ENCODE measurements around the gene PIEZO2.
"Not testable (repeated sequence)": the region's sequence is repeated elsewhere in the genome, so short reads cannot be mapped to it uniquely, and the experiment has no call there.

Gene PIEZO2

GRCh38 chr18:10971717-10972116, 177.7 kb downstream of the PIEZO2 start:
- no peak for DNase-seq (ENCODE audit: low read depth)

GRCh38 chr18:10965119-10965518, 184.2 kb downstream of the PIEZO2 start:
- no peak for DNase-seq (ENCODE audit: low read depth)

- no peak for DNase-seq (ENCODE audit: low read depth)
Observed at GRCh38 chr18:10953672-10954071, 195.7 kb downstream of the PIEZO2 start.

GRCh38 chr18:10951631-10952544, 197.5 kb downstream of the PIEZO2 start:
- DNase-seq (ENCODE audit: low read depth): no peak

- DNase-seq (ENCODE audit: low read depth): no peak
Observed at GRCh38 chr18:10950876-10951630, 198.3 kb downstream of the PIEZO2 start.

GRCh38 chr18:10950080-10950875, 199.1 kb downstream of the PIEZO2 start:
- DNase-seq (ENCODE audit: low read depth): no peak

- no peak for DNase-seq (ENCODE audit: low read depth)
Observed at GRCh38 chr18:10949655-10950054, 199.7 kb downstream of the PIEZO2 start.

GRCh38 chr18:10948421-10948820, 200.9 kb downstream of the PIEZO2 start:
- no peak for DNase-seq (ENCODE audit: low read depth)

- DNase-seq (ENCODE audit: low read depth): no peak
Observed at GRCh38 chr18:10946058-10946457, 203.3 kb downstream of the PIEZO2 start.

GRCh38 chr18:10942998-10943397, 206.4 kb downstream of the PIEZO2 start:
- no peak for DNase-seq (ENCODE audit: low read depth)

- DNase-seq (ENCODE audit: low read depth): no peak
Observed at GRCh38 chr18:10939822-10940221, 209.5 kb downstream of the PIEZO2 start.

- DNase-seq (ENCODE audit: low read depth): no peak
Observed at GRCh38 chr18:10937743-10938640, 211.4 kb downstream of the PIEZO2 start.

- no peak for DNase-seq (ENCODE audit: low read depth)
Observed at GRCh38 chr18:10936176-10937053, 213.0 kb downstream of the PIEZO2 start.

GRCh38 chr18:10935588-10935987, 213.8 kb downstream of the PIEZO2 start:
- DNase-seq (ENCODE audit: low read depth): no peak

- DNase-seq (ENCODE audit: low read depth): not testable (repeated sequence)
Observed at GRCh38 chr18:10933648-10934047, 215.7 kb downstream of the PIEZO2 start.

- no peak for DNase-seq (ENCODE audit: low read depth)
Observed at GRCh38 chr18:10930076-10930475, 219.3 kb downstream of the PIEZO2 start.

GRCh38 chr18:10928772-10929373, 220.5 kb downstream of the PIEZO2 start:
- DNase-seq (ENCODE audit: low read depth): no peak

GRCh38 chr18:10928011-10928771, 221.2 kb downstream of the PIEZO2 start:
- no peak for DNase-seq (ENCODE audit: low read depth)
